Ovary (tissue), 9 donors: ENCODE results near the gene CRTC3. TPM values are rescaled to one million over a fixed set of nuclear protein-coding genes. Genes with fewer than 3 reads are reported as not detected.

ENCODE experiments used
- DNase-seq, 5 donors: peaks; one replicate each; pipeline ENCODE4 v3.0.0-alpha.2; 2019 to 2020
- H3K27ac ChIP-seq, 2 donors: fragments of 200-600 bp; one replicate each; pipeline versions ENCODE4 v1.5.1 to v1.8.0; 2019 to 2022
- H3K27me3 ChIP-seq: fragments of 200-600 bp; one replicate; pipeline ENCODE4 v1.8.0; 2022
- H3K36me3 ChIP-seq: fragments of 200-600 bp; sonication (generic); one replicate; pipeline ENCODE4 v1.5.1; 2019
- H3K4me1 ChIP-seq: one replicate; pipeline ENCODE4 v1.8.1; 2013; ENCODE audit warnings: mild to moderate bottlenecking, moderate library complexity; ENCODE audit not compliant: insufficient read depth
- H3K4me3 ChIP-seq: fragments of 200-600 bp; sonication (generic); one replicate; pipeline ENCODE4 v1.5.1; 2017
- H3K9me3 ChIP-seq, 2 donors: fragments of 200-600 bp in 1 of 2; sonication (generic) in 1 of 2; one replicate each; pipeline versions ENCODE4 v1.5.1 to v1.8.1; 2013 to 2019; ENCODE audit warnings: mild to moderate bottlenecking in 1 of 2, moderate library complexity in 1 of 2
- CTCF ChIP-seq, 3 donors: fragments of 450-650 bp in 2 of 3; fragments of 200-600 bp in 1 of 3; IDR thresholded peaks; one replicate each; pipeline versions ENCODE4 v1.5.1 to v1.8.0; 2016 to 2022; ENCODE audit warnings: antibody characterized with exemption in 3 of 3, mild to moderate bottlenecking in 1 of 3
- EP300 ChIP-seq: sonication (generic); formaldehyde crosslinking; IDR thresholded peaks from one replicate; pipeline ENCODE4 v1.6.1; 2017; ENCODE audit warnings: antibody characterized with exemption
- POLR2A ChIP-seq: fragments of 450-650 bp; IDR thresholded peaks from one replicate; pipeline ENCODE4 v1.6.1; 2017; ENCODE audit warnings: antibody characterized with exemption, mild to moderate bottlenecking, moderate library complexity
- WGBS, 3 donors: extraction: QIAGEN DNeasy Blood & Tissue Kit in 1 of 3; methylation state at CpG; one replicate each; pipeline versions ENCODE4 v1.1.5 to v1.1.7; 2013 to 2017; 5-methylcytosine and 5-hydroxymethylcytosine counted together
- intact Hi-C, 4 donors: fragments of 100-400 bp; cut with DNase I; formaldehyde crosslinking; loops; one replicate each; pipeline versions ENCODE4 v1.11.0 to v1.15.1; 2022 to 2023
- polyA plus RNA-seq, 2 donors: library from polyadenylated mRNA; stranded (reverse); fragments of 200-250 nt in 1 of 2; fragments of 350-450 nt in 1 of 2; fragmentation: Illumina TruSeq in 1 of 2; extraction: RNeasy Lipid Tissue Mini Kit (QIAGEN cat#74804) in 1 of 2; gene quantifications; one replicate each; pipeline ENCODE4 v1.2.3, GENCODE V29; 2013 to 2014
- total RNA-seq, 7 donors: library from RNA; depleted of rRNA in 2 of 7; stranded (reverse); fragments of >200 nt in 2 of 7; fragmentation: NEBNext Ultra II Directional in 3 of 7; extraction: Animal tissue kit (Norgen Biotek cat#: 25700) in 3 of 7; gene quantifications; one replicate each; pipeline versions ENCODE4 v1.1.0 to v1.2.4, GENCODE V29; 2016 to 2023
- donor health status: DM: no; HTN: no; CAD: no; lungs with moderate emphysema.
- donor health status: DM: no; HTN: no; CAD: no.
- donor health status: Bipolar disorder and iron deficiency.
- donor health status: DM: yes; HTN: yes; CAD: no.
- donor health status: DM: no; HTN: no; CAD: no.
- donor health status: DM: yes; HTN: yes; CAD: no.

Gene CRTC3
- total and polyA plus RNA-seq, 9 donors = 36.9 to 106 (median 85.4) TPM

- H3K27me3 ChIP-seq = no peaks in the 10 kb centered on the region
- H3K4me1 ChIP-seq = peaks cover 2% of the 10 kb centered on the region
- no peaks in the 10 kb centered on the region for H3K36me3 ChIP-seq
- H3K9me3 ChIP-seq = no peaks in the 10 kb centered on the region
- intact Hi-C loops = no loop called here
- no peak overlapping the region for H3K27ac ChIP-seq
- WGBS, 3 donors = 78 to 84% (median 83%) methylated on average over 10 of the region's 10 CpGs
- no peak for DNase-seq
- no peak for TF ChIP-seq EP300
- no peak for TF ChIP-seq CTCF (IDR thresholded peaks at IDR 0.05)
- no peak for TF ChIP-seq POLR2A
- H3K4me3 ChIP-seq = no peak overlapping the region
Measured at GRCh38 chr15:90683371-90683770, 153.6 kb downstream of the CRTC3 start.

GRCh38 chr15:90683876-90684275, 154.2 kb downstream of the CRTC3 start:
- H3K4me3 ChIP-seq = no peak overlapping the region
- H3K4me1 ChIP-seq = peaks cover 2% of the 10 kb centered on the region
- DNase-seq = no peak
- 53 to 57% (median 55%) methylated on average over 4 of the region's 4 CpGs for WGBS, 3 donors
- H3K9me3 ChIP-seq = no peaks in the 10 kb centered on the region
- no peak overlapping the region for H3K27ac ChIP-seq
- H3K36me3 ChIP-seq = no peaks in the 10 kb centered on the region
- intact Hi-C loops = no loop called here
- H3K27me3 ChIP-seq = no peaks in the 10 kb centered on the region
- TF ChIP-seq EP300 = no peak
- no peak for TF ChIP-seq CTCF (IDR thresholded peaks at IDR 0.05)

- Histone ChIP-seq H3K36me3 (no peaks in the 10 kb centered on the region), H3K4me3 (no peak overlapping the region), H3K9me3 (no peaks in the 10 kb centered on the region), H3K27me3 (no peaks in the 10 kb centered on the region), H3K4me1 (peaks cover 2% of the 10 kb centered on the region), H3K27ac (no peak overlapping the region)
- 14 to 20% (median 16%) methylated on average over 5 of the region's 5 CpGs for WGBS, 3 donors
- TF ChIP-seq POLR2A (no peak), EP300 (no peak), CTCF (IDR thresholded peaks at IDR 0.05) (no peak)
- intact Hi-C loops = no loop called here
- no peak for DNase-seq
Measured at GRCh38 chr15:90684281-90684680, 154.6 kb downstream of the CRTC3 start.

GRCh38 chr15:90685591-90686434, 156.1 kb downstream of the CRTC3 start:
- Histone ChIP-seq H3K27ac (no peak overlapping the region), H3K27me3 (no peaks in the 10 kb centered on the region), H3K4me3 (no peak overlapping the region), H3K4me1 (no peaks in the 10 kb centered on the region), H3K36me3 (no peaks in the 10 kb centered on the region), H3K9me3 (no peaks in the 10 kb centered on the region)
- TF ChIP-seq CTCF (IDR thresholded peaks at IDR 0.05) (no peak), EP300 (no peak), POLR2A (no peak)
- WGBS, 3 donors = 83 to 93% (median 88%) methylated on average over 11 of the region's 11 CpGs
- intact Hi-C loops = no loop called here
- DNase-seq = no peak
